Fibroblast of gingiva (primary cell): ENCODE measurements around the gene KIF16B.
"Not testable (repeated sequence)": the region's sequence is repeated elsewhere in the genome, so short reads cannot be mapped to it uniquely, and the experiment has no call there.

Source experiments
- DNase-seq: peaks from one replicate; pipeline ENCODE4 v3.0.0-alpha.2; 2011; ENCODE audit warnings: low read depth

The KIF16B gene

DNA sequence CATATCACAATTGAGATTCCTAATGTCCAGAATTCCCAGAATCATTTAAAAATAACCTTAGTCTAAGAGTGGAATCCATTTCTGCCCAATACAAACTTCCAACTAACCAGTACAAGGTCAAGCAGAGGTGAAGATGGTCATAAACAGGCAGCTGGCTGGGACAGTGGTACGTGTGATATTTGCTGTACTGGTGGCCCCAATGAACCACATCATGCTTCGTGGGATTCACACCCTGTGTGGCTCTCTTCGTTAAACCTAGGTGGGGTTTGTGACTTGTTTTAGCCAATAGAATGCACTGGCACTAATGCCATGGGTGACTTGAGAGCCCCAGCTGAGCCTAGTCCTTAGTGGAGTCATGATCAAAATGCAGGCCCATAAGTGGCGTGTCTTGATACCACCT, 286.6 kb downstream of the KIF16B start:
- no peak for DNase-seq

DNA sequence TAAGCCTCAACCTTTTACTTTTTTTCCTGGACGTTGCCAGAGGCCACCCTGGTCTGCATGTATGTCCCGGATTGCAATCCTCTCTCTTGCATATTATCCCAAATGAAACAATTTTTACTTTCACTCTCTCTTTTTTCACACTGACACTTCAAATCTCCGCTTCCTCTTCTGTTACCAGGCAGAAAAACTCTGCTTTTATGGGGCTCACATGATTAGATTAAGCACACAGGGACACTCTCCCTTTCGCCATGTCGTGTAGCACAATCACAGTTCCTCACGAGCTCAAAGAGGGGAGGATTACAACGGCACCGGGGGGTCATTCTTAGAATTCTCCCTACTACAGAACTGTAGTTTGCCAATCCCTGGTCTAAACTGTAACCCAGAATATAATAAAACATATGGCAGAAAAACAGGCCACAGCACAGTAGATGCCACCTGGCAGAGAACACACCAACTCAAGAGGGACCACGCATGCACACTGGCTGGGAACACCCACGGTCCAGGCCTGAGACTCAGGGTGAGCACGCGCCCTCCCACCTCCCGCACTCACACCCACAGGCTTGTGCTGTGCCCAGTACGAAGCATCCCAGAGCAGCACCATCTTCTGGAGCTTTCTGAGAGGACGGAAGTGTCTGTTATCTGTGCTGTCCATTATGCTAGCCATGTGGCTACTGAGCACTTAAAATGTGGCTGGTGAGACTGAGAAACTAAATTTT, 288.7 kb downstream of the KIF16B start:
- no peak for DNase-seq

DNA sequence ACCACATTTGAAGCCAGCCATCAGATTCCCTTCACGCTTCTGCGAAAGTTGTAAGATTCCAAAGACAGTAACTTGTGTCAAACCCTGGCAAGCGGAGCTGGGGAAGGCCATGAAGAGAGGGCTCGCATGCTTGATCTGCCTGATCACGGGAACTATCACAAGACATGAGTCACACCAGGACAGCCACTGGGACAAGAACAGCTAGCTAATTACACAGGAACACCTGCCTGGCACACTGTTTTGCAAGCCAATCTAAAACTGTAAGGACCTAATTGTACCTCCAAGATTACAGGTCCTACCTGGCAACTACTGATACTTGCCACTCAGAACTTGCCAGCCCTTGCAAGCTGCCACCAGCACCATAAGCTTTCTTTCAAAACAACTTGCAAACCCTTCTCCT, 289.3 kb downstream of the KIF16B start:
- DNase-seq, result no peak

DNA sequence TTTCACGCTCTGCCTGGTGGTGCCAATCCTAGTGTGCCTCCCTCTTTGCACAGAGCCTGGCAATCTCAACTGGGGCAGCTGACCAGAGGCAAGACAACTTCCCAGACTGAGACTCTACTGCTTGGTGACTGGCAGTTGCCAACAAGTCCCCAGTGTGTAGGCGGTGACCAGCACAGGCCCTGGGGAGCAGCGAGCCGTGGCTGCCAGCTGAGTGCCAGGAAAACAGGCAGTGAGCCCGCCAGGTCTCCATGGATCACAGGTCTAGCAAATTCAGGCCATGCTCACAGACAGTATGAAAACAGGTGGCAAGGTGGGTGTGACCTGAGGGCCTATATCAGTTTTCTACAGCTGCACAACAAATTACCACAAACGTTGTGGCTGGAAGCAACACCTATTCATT, 289.9 kb downstream of the KIF16B start:
- no peak for DNase-seq

DNA sequence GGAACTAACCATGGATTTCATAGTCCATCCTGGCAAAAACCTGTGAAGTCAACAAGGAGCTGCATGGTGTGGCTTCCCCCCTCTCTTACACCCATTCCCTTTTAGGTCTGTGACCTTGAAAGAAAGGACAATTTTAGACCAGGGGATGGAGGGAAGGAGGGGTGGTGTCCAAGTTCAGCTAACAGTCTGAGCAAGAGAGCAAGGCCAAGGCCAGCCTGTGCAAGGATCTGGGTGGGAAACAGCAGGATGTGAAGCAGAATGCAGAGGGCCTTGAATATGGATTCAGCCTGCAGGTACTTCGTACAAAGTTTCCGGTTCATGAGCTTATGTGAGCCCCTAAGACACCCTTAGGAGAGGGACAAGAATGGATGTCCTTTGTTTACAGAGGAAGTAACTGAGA, 293.0 kb downstream of the KIF16B start:
- DNase-seq, result no peak

DNA sequence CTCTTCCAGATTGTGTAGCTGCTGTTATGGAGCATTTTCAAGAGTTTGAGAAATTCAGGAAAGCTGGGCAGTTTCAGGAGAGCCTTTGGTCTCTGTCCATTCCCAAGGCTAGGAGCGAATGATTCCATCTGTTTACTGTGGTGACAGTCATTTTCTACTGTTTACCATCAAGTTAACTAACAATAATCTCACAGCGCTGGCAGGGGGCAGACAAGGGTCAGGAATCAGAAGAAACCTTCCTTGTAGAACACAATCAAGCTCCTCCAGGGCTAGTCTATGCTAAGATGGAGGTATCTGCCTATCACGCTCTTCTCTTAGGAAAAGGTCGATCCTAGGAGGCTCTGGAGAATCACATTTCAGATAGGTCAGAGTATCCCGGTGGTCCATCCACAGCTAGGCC, 293.9 kb downstream of the KIF16B start:
- no peak for DNase-seq

DNA sequence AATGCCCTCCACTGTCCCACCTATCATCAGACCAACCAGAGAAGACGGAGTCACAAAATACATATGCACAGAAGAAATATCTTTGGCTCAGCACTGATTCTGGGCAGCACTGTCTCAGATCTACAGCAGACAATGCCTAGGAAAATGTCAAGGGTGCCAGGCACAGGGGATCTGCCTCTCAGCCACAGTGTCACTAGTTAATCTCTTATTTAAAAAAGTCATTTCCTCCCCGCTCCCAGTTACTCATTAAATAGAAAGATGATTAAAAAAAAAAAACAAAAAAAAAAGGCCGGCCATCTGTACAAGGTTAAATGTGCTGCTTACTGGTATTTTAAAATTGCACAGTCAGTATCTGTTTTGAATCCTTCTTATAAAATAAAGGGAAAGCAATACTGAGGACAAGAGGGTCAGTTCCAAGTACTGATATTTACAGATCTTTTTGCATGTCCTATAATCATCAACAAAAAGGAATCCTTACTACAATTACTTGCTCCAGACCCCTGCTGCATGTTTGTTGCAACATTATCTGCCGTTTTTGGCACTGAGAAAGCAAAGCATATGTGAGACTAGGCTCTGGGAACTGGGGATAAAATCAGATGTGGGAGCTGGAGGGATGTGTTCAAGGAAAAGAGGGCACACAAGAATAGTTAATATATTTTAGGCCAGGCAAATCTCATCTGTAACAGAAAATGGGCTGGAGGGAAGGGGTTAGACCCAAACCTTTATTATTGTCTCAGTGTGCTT, 299.3 kb downstream of the KIF16B start:
- no peak for DNase-seq

DNA sequence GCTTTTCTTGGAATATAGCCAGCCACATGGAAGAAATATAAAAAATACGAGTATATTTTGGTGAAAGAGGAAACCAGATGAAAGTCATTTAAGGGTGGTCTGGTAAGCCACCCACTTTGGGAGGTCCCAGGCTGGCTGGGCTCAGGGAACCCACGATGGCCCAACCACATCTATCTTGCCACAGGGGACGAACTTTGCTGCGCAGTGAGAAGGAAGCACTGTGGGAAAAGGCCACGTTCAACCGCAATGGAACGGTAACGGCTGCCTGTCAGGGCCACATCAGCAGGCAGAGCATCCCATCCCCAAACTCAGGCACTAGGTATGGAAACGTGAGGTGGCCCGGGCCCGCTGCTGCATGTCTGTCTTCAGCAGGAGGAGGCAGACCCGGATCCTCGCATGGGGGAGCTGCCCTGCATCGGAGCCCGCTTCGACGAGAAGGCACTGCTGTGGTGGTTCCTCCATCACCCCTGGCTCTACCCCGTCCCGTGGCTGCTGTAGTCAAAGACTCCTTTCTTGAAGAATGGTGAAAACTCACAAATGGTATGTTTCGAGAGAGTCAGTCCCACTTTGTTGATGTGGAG, 300.4 kb downstream of the KIF16B start:
- no peak for DNase-seq

DNA sequence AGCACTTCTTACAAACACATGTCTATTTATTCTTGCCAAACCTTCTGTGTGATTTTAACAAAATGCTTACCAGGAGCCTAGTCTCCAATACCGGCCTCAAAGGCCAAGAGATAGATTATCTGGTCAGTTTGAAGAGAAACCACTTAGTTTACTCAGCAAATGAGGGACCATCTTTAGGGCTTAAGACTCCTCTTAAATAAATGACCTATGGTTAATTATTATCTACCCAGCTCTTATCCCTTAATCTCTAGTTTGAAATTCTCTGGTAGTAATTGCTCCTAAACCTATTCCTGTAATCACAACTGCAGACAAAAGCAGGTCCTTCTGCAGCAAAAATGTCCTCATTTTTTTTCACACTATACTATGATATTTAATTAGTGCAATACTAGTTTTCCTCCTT, 301.8 kb downstream of the KIF16B start:
- no peak for DNase-seq

DNA sequence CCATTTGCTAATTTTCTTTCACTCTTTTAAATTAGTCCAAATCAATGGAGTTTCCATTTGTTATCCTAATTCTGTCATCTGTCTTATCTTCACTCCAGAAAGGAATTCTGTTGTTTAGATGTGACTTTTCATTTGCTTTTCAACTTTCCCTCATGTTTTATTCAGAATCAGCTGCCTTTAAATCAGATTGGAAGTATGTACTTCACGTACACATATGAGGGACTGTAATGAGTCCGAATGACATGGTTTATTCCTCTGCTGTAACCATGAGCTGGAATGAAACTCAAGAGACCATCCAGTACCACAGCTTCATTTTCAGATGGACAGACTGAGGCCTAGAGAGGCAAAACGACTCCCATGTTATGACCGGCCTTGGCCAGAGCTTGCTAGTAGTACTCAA, 302.3 kb downstream of the KIF16B start:
- no peak for DNase-seq

DNA sequence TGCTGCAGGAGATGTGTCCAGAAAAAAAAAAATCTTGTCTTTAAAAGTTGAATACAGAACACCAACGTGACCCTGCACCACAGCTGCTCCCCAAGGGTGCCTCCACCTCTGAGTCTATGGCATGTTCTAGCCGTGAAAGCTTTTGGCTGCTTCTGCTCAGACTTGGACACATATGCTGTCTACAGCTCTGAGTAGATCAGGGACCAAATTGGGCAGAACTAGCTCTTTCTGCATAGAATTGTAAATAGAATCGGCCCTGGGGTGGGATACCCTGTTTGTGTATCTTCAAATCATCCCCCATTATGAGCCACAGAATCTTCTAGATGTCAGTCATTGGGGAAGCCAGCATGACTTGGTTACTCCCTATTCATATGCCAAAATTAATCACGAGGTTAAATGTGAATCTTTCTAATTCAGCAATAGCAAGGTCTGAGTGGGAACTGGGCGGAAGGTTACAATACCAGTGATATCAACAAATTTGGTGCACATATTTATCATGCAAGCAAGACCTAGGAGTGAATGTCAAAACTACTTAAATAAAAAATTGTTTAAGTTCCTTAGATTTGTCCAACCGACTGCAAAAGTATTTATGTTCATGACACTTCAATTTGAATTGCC, 302.8 kb downstream of the KIF16B start:
- no peak for DNase-seq

DNA sequence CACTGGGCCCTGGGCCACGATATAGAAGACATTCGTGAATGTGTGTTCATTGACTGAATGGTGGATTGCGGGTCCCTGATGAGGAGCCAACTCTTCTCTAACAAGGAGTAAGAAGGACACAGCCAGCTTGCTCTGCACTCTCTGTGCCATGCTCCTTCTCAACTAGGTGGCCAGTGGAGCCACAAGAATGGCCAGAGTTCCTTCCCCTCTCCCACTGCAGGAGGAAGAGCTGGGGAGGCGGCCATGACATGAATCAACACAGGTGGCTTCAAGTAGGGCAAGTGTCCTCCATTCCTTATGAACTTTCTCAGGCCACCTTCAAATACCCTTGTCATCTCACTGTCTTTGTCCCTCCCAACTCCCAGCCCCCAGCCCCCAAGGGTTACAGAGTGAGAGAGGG, 305.7 kb downstream of the KIF16B start:
- no peak for DNase-seq

DNA sequence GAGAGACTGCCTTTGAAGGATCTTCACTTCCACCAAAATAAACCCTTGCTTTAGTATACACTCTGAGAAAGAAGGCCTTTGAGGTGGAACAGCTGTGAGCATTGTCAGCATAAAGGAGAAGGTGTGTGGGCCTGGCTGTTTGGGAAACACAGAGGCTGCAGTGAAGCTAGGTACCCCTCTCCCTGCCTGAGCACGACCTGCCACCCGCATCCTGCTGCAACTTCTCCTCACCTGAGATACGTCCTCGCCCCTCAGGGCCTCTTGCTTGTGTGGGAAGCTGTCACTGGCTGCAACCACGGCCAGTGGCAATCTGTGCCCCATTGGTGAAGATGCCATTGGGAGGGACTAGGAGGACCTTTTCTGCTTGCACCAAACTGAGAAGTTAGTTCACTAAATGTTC, 307.9 kb downstream of the KIF16B start:
- DNase-seq, result no peak

DNA sequence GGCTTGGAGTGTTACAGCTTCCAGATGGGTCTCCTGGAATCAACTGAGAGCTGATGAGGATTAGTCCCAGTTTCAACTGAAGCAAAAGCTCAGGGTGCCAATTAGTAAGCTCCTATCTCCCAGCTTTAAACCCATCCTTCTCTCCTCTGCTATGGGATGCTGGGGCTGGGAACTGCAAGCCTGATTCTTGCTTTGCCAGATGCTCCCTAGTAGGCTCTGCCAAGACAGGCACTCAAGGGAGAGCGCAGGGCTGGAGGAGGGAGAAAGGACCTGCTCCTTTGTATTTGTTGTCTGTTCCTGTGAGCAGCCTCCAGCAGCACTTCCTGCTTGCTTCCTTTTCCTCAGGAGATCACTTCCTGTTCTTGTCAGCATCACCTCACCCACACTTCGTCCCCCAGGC, 309.7 kb downstream of the KIF16B start:
- DNase-seq, result no peak

DNA sequence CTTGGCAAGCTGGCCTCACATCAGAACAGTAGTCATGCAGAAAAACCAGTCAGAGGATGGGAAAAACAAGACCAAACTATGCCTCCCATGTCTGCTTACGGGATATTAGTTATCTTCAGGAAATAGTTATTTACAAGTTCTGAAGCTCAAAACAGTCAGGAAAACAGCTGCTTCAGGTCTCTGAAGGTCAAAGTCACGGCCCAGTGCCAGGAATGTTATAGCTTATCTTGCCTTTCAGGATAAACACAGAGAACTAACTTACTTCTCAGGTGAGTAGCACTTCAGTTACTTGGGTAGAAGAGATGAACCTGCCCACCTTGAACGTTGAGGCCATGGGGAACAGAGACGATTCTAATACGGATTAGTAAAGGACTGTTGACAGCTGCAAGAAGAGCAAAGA, 310.7 kb downstream of the KIF16B start:
- no peak for DNase-seq

DNA sequence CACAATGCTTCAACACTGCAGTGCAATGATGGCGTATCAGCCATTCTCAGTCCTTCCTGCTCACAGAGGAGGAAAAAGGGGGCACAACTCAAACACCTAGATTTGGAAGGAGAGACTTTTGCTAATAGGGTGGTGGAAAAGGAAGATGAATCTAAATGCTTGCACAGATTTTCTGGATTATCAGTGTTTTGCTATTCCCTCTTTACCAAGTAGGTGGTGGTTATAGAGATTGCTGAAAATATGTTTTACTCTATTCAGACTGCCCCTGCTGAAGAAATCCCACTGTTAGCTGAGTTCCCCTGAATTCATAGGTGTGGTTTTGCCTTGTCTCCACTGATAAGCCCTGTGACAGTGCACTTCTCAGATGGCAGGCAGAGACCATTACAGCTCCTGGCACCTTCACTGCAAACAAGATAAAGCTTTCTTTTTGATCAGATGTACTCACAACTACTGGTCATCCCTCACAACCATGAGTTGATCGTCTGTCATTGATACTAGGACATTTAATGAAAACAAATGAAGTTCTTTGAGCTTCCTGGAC, 311.4 kb downstream of the KIF16B start:
- DNase-seq, result no peak

DNA sequence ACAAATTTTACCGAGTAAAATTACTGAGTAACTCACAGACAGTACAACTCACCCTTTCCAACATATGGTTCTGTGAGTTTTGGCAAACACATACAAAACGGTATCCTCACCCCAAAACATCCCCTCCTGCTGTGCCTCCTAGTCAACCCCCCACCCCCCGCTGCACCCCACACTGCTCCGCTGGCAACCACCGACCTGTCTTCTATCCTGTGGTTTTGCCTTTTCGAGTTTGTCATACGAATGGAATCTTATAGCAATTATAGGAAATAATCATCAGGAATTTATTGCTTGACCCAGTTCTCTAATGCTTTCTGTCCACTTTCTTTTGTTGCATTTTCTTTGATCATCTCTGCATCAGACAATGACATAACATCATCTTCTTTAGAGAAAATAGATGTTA, 312.3 kb downstream of the KIF16B start:
- DNase-seq, result peak; percentile 38

DNA sequence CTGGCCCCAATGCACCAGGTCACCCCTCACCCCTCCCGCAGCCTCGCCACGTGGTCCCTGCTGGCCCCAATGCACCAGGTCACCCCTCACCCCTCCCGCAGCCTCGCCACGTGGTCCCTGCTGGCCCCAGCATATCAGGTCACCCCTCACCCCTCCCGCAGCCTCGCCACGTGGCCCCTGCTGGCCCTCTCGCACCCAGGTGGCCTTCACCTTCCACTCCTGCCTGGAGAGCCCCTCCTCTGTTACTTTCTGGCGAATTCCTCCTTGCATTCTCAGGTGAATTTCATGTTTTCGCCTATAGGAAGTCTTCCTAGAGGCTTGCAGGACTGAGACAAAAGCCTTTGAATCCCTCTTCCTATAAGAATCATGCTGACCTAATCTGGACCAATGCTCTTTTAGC, 313.1 kb downstream of the KIF16B start:
- DNase-seq, result not testable (repeated sequence)

DNA sequence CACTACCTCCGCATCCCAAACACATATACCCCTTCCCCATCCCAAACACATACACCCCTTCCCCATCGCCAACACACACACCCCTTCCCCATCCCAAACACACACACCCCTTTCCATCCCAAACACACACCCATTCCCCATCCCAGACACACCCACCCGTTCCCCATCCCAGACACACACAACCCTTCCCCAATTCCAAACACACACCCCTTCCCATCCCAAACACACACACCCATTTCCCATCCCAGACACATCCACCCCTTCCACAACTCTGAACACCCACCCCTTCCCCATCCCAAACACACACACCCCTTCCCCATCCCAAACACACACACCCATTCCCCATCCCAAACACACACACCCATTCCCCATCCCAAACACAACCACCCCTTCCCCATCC, 314.5 kb downstream of the KIF16B start:
- DNase-seq, result no peak

DNA sequence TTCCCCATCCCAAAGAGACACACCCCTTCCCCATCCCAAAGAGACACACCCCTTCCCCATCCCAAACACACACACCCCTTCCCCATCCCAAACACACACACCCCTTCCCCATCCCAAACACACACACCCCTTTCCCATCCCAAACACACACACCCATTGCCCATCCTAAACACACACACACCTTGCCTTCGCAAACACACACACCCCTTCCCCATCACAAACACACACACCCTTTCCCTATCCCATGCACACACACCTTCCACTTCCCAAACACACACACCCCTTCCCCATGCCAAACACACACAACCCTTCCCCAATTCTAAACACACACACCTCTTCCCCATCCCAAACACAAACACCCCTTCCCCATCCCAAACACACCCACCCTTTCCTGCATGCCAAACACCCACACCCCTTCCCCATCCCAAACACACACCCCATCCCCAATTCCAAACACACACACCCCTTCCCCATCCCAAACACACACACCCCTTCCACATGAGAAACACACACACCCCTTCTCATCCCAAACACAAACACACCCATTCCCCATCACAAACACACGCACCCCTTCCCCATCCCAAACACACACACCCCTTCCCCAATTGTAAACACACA, 315.3 kb downstream of the KIF16B start:
- no peak for DNase-seq

DNA sequence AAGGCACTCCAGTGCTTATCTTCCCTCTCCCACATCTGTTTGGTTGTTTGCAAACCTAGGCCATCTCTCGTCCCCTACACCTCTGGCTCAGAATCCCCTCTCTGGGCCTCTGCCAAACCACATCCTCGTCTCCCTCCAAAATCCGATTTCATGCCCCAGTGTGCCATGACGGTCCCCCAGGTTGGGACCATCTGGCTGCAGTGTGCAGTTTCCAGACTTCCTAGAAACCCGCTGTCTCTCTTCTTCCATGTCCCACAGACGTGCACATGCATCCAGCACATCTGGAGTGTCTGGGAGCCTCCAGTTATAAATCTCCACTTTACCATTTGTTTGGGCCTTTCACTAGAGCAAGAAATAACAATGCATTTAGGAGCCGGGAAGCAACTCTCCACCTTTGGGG, 316.2 kb downstream of the KIF16B start:
- no peak for DNase-seq

DNA sequence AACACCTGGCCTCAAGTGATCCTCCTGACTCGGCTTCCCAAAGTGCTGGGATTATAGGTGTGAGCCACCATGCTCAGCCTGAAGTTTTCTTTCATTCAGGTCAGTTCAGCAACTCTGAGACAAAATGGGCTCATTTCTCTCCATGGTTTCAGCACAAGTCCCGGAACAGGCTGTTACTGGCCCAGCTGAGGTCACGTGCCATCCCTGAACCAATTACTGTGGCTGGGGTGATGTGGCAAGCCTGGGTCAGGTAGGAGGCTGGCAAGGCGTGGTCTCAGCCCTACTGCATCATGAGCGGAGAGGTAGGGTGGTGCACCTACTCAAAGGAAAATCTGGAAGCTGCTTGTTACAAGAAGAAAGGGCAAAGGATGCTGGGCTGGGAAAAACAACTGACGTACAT, 326.4 kb downstream of the KIF16B start:
- DNase-seq, result no peak
